Epithelial cell of prostate (primary cell): ENCODE data around the gene CYP51A1.
A peak's percentile ranks its signal among the peaks of the same experiment; 100 is the strongest.
"Not testable (repeated sequence)": the region's sequence is repeated elsewhere in the genome, so short reads cannot be mapped to it uniquely, and the experiment has no call there.

Experiments used
- DNase-seq: peaks from one replicate; pipeline ENCODE4 v3.0.0-alpha.2; 2011; ENCODE audit warnings: low read depth, low spot score
- H3K27ac ChIP-seq: fragments of 450-650 bp; 2 replicates; pipeline ENCODE4 v1.5.1; 2017; ENCODE audit warnings: mild to moderate bottlenecking

CYP51A1 gene

DNA sequence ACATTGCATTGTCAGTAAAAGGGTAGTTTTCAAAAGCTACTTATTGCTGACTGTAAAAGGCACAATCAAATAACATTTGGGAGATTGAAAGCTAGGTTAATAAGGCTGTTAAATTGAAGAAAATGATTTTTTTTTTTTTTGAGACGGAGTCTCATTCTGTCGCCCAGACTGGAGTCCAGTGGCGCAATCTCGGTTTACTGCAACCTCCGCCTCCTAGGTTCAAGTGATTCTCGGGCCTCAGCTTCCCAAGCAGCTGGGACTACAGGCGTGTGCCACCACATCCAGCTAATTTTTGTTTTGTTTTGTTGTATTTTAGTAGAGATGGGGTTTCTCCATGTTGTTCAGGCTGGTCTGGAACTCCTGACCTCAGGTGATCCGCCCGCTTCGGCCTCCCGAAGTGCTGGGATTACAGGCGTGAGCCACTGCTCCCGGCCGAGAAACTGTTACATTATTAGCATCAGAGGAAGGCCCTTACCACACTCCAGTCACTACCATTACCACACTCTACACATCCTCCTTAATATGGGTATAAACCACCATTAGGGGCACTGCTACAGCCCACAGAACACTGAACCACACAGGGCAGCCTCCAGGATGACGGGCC is 1.0 kb downstream of the CYP51A1 start:
- no peak for DNase-seq
- H3K27ac ChIP-seq = peak overlapping the region; percentile 91

DNA sequence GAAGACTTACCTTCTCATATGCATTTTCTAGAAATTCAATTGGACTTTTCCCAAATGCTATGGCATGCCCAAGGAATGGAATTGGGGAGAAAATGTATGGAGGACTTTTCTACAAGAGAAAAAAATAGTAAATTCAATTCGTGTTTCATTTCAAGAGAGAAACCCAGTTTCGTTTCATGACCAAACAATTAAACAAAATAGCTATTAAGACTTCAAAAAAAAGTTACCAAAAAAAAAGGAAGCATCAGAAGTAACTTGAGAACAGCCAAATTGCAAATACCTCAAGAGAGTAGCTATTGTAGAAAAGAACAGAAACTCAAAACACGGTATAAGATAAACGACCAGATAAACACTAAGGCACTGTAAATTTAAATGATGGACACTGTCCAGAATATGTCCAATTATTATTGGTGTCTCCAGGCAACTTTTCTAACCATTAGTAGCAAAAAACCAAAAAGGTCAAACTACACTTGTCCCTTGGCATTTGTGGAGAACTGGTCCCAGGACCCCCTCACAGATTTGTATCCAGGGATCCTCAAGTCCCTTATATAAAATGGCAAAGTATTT is 2.4 kb downstream of the CYP51A1 start:
- DNase-seq = no peak
- H3K27ac ChIP-seq = no peak overlapping the region

DNA sequence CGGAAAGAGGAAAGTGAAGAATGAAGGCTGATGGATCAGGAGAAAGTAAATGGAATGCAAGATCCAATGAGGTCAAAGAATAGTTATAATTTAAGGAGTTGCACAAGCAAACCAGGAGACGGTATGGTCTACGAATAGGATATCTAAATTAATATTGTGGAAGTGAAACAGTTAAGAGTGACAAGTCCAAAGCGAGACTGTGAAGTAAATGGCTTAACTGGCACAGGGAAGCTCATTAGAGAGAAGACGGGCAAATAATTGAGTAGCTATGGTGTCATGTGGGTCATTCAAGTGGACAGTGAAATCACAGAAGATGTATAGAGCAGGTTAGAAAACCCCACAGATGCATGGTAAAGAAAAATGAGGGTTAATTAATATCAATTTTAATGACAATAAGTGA is 3.2 kb downstream of the CYP51A1 start:
- no peak overlapping the region for H3K27ac ChIP-seq
- no peak for DNase-seq

DNA sequence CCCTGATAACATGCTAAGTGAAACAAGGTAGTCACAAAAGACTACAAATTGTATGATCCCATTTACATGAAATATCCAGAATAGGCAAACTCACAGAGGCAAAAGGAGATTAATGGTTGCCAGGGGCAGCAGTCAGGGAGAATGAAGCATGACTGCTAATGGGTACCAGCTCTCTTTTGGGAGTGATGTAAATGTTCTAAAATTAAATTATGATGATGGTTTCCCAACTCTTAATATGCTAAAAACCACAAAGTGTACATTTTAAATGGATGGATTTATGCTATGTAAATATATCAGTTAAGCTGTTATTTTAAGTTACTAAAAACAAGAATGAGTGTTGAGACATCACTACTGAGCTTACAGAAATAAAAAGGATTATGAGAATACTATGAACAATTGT is 12.6 kb downstream of the CYP51A1 start:
- DNase-seq = no peak
- H3K27ac ChIP-seq = no peak overlapping the region

DNA sequence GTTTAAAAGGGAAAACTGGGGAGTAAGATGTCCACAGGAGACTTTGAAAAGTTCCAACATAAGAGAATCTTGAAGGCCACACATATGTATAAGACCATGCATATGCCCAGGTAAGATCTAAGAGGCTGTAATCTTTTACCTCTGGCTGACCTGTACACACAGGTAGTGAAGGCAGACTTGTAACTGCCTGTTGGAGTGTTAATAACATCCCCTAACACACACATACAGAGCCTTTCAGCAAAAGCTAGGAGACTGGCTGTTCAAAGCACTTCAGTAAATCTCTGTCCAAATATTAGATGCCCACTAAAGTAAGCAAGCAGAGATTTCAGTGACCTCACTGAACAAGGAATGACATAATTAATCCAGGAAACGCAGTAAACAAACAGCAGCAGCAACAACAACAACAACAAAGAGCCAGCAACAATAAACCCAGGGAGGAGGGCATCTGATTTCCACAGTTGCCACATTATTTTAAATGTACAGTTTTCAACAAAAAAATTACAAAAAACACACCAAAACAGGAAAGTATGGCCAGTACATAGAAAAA is 15.0 kb downstream of the CYP51A1 start:
- DNase-seq = no peak
- no peak overlapping the region for H3K27ac ChIP-seq

DNA sequence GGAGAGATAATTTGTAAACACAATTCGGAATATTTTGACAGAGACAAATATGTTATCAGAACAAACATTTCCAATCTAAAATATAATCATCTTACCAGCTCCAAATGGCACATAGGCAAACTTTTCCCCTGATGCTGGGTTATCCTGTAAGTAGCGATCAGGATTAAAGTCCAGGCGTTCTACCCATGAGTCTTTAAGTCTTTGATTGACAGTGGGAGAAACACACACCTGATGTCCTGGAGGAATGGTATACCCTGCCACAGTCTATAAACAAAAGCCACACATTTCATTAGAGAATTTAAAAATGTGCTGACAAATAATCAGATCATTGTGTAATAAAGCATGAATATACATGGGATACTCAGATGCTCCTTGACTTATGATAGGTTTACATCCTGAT is 17.3 kb downstream of the CYP51A1 start:
- H3K27ac ChIP-seq = no peak overlapping the region
- DNase-seq = no peak

DNA sequence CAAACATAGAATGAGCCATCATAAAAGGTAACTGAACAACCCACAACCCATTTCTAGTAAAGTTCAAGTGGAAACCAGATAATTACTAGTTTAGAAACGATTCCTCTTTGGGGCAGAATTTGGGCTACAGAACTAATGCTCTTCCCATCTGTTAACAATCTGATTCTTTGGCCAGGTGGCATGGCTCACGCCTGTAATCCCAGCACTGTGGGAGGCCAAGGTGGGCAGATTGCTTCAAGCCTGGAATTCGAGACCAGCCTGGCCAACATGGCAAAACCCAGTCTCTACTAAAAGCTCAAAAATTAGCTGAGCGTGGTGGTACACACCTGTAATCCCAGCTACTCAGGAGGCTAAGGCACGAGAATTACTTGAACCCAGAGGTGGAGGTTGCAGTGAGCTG is 18.5 kb downstream of the CYP51A1 start:
- DNase-seq = no peak
- no peak overlapping the region for H3K27ac ChIP-seq

DNA sequence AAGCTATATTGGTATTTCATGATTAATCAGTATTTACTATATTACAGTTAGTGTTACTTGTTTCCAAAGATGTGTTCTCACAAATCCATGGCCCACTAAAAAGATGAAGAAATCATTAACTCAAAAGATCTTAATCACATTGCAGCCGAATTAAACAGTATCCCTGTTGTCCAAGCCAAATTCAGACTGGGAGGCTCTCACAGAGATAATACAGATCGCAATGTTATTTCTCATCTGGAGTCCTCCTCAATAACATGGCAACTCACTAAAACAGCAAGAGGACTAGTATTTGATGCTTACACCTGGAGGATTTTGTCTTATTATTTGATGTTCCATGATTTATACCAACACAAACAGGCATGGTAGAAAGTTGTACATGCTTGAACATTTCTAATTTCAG is 23.4 kb downstream of the CYP51A1 start:
- no peak overlapping the region for H3K27ac ChIP-seq
- no peak for DNase-seq

DNA sequence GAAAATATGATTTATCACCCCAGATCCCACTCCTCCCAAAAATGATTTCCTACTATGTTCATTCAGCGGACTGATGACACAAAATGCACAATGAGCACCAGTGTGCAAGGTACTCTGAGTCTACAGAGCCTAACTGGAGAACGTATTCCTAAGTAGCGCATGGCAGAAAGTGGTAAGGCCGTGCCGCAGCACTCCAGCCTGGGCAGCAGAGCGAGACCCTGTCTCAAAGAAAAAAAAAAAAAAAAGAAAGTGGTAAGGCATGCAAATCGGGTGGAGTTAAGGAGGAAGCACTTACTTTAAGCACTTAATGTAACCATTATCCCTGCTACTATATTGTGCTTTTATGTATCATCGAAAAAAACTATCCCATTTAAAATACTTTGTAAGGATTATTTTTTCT is 25.5 kb downstream of the CYP51A1 start:
- no peak for DNase-seq
- H3K27ac ChIP-seq = no peak overlapping the region

DNA sequence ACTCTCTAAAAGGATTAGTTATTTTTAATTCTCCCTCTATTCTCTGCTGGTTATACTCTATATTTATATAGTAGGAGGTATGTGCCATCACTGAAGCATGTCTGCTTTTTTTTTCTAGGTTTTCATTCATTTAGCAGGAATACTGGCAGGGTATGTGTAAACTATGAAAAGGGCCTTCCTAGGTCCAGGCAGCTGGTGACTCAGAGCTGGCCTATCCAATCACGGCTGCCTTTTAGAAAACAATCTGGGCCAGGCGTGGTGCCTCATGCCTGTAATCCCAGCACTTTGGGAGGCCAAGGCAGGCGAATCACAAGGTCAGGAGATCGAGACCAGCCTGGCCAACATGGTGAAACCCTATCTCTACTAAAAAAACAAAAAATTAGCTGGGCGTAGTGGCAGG is 31.4 kb downstream of the CYP51A1 start:
- not testable (repeated sequence) for H3K27ac ChIP-seq, DNase-seq

DNA sequence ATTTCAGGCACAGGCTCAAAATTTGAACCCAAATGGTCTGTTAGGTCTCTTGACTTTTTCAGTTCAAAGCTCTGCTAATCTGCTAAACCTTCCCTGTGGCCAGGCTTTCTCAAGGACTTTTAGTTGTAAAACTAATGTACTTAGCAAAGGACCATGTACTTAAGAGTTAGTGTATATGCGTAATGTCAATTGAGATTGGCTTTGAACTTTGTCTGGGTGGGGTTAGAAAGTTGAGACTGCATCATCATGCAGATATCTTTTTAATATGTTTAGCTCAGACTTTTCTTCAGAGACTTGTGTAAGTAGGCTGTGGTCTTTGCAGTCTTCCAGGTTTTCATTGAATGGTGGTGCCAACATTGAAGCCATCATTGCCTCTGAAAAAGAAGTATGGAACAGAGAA is 33.7 kb downstream of the CYP51A1 start:
- H3K27ac ChIP-seq = no peak overlapping the region
- DNase-seq = no peak

DNA sequence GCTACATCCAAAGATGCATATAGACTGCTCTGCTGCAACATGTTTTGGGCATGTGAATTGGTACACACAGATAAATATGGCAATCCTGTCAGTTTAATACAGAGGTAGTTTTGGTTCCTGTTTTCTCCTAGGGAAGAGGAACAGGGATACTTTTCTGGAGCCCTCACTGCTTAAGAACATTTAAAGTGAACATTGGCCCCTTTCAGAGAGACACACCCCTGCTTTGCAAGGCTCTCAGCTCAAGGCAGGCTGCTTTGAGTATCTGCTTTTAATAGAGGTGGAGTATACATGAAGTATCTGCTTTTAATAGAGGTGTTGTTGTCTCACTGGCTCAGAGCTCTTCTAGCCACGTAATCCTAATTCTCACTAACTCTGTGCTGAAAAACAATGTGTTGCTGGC is 38.9 kb downstream of the CYP51A1 start:
- DNase-seq = no peak
- no peak overlapping the region for H3K27ac ChIP-seq

DNA sequence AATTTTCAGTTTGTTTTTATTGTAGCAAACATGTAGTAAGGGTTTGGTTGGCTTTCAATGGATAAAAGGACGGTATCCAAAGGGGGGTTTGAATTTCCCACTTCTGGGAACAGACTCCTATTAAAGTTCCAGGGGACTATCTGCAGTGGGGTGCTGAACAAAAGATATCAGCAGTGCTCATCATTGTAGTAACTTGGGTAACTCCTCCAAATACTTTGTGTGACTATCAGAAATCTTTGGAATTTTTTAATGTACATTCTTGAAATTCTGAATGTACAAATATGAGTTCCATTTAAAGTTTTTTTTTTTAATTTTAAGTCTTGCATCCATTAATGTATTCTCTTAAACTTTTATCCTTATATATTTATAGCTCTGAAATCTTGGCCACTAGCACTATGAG is 42.1 kb downstream of the CYP51A1 start:
- no peak overlapping the region for H3K27ac ChIP-seq
- no peak for DNase-seq

DNA sequence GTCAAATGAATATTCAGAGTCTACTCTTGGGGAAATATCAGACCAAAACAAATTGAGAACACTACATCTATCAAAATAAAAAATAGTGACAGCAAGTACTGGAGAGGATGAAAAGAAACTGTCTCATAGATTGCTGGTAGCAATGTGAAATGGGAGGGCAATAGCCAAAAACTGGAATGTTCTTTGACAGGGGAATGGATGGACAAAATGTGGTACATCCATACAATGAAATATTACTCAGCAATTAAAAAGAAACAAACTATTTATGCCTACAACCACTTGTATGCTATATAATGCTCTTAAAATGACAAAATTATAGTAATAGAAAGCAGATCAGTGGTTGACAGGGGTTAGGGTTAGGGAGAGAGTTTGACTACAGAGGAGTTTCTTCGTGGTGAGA is 46.0 kb downstream of the CYP51A1 start:
- H3K27ac ChIP-seq = no peak overlapping the region
- no peak for DNase-seq

DNA sequence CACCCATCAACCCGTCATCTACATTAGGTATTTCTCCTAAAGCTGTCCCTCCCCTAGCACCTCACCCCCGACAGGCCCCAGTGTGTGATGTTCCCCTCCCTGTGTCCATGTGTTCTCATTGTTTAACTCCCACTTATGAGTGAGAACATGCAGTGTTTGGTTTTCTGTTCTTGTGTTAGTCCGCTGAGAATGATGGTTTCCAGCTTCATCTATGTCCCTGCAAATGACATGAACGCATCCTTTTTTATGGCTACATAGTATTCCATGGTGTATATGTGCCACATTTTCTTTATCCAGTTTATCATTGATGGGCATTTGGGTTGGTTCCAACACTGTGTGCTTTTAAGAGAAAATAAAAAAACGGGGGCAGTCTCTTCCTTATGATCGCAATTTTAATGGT is 50.4 kb downstream of the CYP51A1 start:
- not testable (repeated sequence) for H3K27ac ChIP-seq, DNase-seq

DNA sequence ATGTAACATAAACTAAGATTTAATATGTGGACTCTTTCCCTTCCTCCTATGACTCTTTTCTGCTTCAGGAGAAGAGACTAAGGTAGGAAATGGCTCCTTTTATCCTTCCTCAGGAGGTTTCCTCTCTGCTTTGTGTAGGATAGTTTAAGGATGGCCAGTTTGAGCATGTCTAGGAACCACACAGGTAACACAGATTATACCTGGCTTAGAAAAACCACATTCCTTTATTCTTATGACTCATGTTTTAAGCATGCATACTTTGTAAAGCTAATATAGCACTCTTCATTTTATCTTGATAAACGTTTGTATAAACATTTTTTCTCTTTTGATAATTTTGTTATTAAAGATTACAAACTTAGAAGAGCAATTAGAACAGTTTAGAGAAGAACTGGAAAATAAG is 57.8 kb downstream of the CYP51A1 start:
- peak overlapping the region; percentile 89 for H3K27ac ChIP-seq
- peak; percentile 68 for DNase-seq

DNA sequence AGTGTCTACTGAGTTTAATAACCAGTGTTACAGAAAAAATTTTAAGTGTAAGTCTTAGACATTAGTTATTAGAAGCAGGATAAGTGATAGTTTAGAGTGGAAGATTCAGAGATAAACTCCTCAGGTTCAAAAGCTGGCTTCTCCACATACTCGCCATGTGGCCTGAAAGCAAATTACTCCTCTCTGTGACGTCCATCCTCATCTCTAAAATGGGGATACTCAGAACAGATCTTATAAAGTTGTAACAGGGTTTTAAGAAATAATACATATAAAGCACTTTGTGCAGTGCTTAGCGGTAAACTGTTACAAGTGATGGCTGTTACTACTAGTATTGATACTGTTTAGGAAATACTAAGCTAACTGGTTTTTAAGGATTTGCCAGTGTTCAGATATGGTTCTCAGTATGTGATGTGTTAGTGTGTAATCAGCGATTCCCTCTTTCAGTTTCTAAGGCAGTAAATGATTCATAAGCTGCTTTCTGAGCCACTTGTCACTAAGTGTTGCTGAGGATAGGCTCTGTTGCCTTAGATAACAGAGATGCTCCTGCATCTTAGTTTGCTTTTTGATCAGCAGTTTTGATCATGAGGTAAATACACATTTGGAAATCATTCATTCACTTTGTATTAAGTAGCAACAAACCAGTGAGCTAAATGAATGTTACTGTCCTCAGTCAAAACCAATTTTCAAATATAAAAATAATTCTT is 58.7 kb downstream of the CYP51A1 start:
- no peak for DNase-seq
- H3K27ac ChIP-seq = peak overlapping the region; percentile 89

DNA sequence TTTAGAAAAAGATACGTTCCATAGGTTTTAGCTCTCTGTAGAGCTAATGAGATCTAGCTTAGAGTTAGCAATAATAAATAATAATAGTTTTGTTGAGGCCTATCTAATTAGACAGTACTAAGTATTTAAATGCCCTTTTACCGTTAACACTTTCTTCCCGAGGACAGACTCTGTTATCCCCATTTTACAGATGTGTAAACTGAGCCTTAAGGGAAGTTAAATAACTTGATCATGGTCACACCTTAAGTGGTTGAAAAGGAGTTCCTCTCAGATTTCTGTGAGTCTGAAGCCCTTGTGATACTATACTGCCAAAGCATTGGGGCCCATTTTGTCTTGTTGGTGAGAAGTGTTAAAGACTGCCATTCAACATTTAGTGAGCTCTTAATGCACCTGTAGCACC is 61.6 kb downstream of the CYP51A1 start:
- DNase-seq = no peak

DNA sequence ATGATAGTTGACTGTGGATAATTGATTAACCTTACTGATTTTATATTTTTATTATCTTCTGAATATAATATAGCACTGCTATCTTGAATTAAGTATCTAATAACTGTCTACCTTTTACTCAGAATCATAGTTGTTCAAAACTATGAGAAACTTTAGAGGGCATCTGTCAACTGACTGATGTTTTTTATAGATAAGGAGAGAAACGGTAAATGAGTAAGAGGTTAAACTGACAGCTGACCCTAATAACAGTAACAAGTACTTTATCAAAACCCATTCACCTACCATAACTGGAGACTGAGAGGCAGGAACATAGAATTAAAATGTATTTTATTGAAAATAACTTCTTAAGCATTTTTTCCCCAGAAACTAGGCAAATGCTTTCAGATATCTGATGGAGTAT is 62.2 kb downstream of the CYP51A1 start:
- no peak for DNase-seq
- no peak overlapping the region for H3K27ac ChIP-seq

More for the DNA sequence above, 61.6 kb downstream of the CYP51A1 start:
- H3K27ac ChIP-seq = no peak overlapping the region

DNA sequence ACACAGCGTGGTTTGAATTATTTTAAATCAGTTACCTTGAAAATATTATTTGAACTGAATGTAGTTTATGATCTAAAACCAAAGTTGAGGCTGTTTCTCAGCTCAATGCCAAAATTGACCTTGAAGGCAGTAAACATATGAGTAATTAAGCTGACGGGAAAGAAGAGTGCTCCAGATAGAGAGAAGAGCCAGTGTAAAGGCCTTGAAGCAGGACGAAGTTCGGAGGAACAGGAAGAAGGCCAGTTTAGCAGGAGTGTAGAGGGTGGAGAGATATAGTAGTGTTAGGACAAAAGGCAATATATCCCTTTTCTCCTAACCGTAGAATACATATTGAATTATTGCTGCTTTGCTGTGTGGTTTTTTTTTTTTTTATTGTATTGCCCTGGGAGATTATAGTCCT is 63.2 kb downstream of the CYP51A1 start:
- no peak overlapping the region for H3K27ac ChIP-seq
- DNase-seq = no peak

DNA sequence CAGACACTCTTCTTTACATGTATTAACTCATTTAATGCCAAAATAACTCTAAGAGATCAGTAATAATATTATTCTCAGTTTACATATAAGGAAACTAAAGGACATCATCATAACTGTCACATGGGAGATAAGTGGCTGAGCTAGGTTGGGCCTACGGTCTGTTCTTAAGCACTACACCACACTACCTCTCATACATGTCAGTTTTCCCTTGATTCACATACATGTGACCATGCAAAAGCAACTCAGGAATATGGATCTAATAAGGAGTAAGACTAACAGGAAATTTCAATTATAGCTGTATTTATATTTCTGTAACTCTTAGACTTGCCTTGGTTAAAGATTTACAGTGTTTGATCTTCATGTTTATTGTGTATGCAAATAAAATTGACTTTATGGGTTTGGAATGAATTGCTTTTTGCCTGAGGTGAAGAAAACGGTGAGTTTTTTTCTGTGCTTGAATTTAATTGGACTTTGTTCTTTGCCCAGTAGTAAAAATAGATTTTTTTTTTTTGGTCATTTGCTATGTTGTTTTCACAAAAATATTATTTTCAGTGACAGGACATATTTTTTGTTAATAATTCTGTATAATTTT is 69.7 kb downstream of the CYP51A1 start:
- H3K27ac ChIP-seq = no peak overlapping the region
- no peak for DNase-seq
